Neural crest cell (in vitro differentiated cells): ENCODE data around the gene SPDYE1. TPM values are rescaled to one million over a fixed set of nuclear protein-coding genes. Genes with fewer than 3 reads are reported as not detected.
"Not testable (repeated sequence)": the region's sequence is repeated elsewhere in the genome, so short reads cannot be mapped to it uniquely, and the experiment has no call there.

Experiments used
- DNase-seq: peaks from one replicate; pipeline ENCODE4 v3.0.0; 2021; ENCODE audit warnings: low read depth, mixed read lengths, low spot score
- H3K27ac Mint-ChIP-seq: one replicate; pipeline ENCODE4 v1.8.0; 2021; ENCODE audit warnings: mild to moderate bottlenecking, mixed read lengths; ENCODE audit not compliant: unreplicated experiment
- H3K27me3 Mint-ChIP-seq: 2 replicates; pipeline ENCODE4 v1.8.0; 2021; ENCODE audit warnings: low read depth, mild to moderate bottlenecking, mixed read lengths
- H3K36me3 Mint-ChIP-seq: 2 replicates; pipeline ENCODE4 v1.8.0; 2021; ENCODE audit warnings: low read depth, mild to moderate bottlenecking, mixed read lengths
- H3K4me1 Mint-ChIP-seq: 2 replicates; pipeline ENCODE4 v1.8.0; 2021; ENCODE audit warnings: mixed read lengths
- H3K4me3 Mint-ChIP-seq: one replicate; pipeline ENCODE4 v1.8.0; 2021; ENCODE audit warnings: mild to moderate bottlenecking, mixed read lengths
- H3K9me3 Mint-ChIP-seq: 2 replicates; pipeline ENCODE4 v1.8.0; 2021; ENCODE audit warnings: mixed read lengths
- total RNA-seq: library from RNA; stranded (reverse); gene quantifications from 2 replicates; pipeline ENCODE4 v1.2.1, GENCODE V29; 2021
- TF ChIP-seq, protein P1 (sequence below): fragments of 200-600 bp; sonication (generic); conservative IDR thresholded peaks from 2 replicates; pipeline ENCODE4 v1.5.0; 2021; ENCODE audit warnings: antibody characterized with exemption, mild to moderate bottlenecking

Gene SPDYE1
- total RNA-seq, 1 donor from 2014 or later, result not detected

DNA sequence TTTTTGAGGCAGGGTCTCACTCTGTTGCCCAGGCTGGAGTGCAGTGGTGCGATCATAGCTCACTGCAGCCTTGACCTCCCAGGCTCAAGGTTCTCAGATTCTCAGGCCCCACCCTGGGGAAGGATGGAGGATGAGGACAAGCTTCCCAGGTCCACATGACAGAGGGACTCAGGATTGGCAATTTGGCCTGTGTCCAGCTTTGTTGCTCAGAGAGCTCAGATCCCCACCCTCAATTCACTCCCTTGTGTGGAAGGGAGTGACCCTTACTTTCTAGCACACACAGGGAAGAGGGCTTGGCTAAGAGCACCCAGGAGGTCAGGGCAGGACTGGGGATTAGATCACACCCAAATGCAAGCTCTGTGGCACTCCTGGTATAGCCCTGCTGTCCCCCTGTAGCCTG, 6.9 kb upstream of the SPDYE1 start:
- H3K27me3 Mint-ChIP-seq, H3K4me3 Mint-ChIP-seq, H3K36me3 Mint-ChIP-seq, H3K9me3 Mint-ChIP-seq, H3K4me1 Mint-ChIP-seq, H3K27ac Mint-ChIP-seq, DNase-seq: not testable (repeated sequence)

DNA sequence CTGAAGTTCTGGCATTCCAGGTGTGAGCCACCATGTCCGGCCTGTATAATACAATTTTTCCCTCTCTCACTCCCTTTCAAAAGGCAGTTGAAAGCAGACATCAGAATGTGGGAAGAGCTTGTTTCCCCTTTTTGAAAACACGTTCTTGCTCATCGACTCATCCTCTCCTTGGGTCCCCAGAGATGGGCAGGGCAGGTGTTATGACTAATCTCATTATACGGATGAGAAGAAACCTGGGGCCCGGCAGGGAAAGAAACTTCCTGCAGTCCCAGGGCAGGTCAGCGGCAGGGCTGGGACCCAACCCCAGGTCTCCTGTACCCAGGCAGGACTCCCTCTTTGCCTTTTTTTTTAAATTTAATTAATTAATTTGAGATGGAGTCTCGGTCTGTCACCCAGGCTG, 4.8 kb upstream of the SPDYE1 start:
- H3K27me3 Mint-ChIP-seq, DNase-seq, H3K36me3 Mint-ChIP-seq, H3K9me3 Mint-ChIP-seq, H3K4me1 Mint-ChIP-seq, H3K4me3 Mint-ChIP-seq, H3K27ac Mint-ChIP-seq: not testable (repeated sequence)

DNA sequence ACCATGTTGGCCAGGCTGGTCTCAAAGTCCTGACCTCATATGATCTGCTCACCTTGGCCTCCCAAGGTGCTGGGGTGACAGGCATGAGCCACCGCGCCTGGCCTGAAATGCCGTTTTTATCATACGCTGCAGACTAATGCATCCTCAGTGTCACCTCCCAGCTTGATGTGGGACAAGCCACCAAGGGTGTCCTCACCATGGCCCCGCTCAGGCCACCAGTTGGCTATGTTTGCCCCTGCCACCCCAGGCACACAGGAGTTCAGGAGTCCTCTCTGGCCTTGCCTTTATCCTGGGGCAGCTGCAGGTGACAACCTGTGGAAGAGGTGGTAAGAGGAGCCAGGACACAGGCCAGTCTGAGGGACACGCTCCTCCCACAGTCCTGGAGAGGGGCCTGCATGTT, 3.0 kb upstream of the SPDYE1 start:
- not testable (repeated sequence) for H3K36me3 Mint-ChIP-seq, H3K4me3 Mint-ChIP-seq, H3K9me3 Mint-ChIP-seq, H3K27me3 Mint-ChIP-seq, DNase-seq, H3K27ac Mint-ChIP-seq, H3K4me1 Mint-ChIP-seq

DNA sequence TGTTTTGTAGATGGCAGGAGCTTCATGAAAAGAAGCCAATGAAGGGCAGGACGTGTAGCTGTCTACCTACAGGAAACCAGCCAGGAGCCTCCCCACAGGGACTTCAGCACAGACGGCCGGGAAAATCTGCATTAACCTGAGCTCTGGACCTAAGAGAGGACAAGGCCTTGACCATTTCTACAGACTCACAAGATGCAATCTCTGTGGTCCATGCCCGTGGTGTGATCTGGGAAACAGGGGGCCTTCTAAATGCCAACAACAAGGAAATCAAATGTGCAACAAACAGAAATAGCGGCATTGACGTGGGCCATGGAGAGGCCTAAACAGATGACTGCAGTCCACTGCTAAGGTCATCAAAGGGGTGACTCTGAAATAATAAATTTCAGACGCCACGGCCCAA, 14.4 kb downstream of the SPDYE1 start:
- not testable (repeated sequence) for DNase-seq, H3K36me3 Mint-ChIP-seq, H3K27ac Mint-ChIP-seq, H3K27me3 Mint-ChIP-seq, H3K9me3 Mint-ChIP-seq, H3K4me3 Mint-ChIP-seq, H3K4me1 Mint-ChIP-seq

DNA sequence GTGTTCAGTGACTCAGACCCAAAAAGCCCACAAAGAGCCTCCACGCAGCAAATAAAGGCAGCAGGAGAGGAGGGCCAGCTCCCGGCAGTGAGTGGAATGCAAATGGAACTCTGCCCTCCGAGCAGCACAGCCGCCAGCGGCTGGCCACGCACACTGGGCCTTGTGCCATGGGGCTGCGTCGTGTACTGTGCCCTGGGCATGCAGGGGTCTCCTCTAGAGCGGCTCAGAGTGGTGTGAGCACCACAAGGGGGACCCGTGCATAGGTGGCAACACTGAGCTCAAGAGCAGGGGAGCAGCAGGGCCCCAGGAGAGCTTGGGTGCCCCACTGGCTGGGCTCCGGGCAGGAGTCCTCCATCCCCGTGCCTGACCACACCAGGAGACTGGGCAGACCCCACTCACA, 17.4 kb downstream of the SPDYE1 start:
- H3K4me3 Mint-ChIP-seq, H3K9me3 Mint-ChIP-seq, H3K27ac Mint-ChIP-seq, H3K36me3 Mint-ChIP-seq, H3K4me1 Mint-ChIP-seq, DNase-seq, H3K27me3 Mint-ChIP-seq: not testable (repeated sequence)

DNA sequence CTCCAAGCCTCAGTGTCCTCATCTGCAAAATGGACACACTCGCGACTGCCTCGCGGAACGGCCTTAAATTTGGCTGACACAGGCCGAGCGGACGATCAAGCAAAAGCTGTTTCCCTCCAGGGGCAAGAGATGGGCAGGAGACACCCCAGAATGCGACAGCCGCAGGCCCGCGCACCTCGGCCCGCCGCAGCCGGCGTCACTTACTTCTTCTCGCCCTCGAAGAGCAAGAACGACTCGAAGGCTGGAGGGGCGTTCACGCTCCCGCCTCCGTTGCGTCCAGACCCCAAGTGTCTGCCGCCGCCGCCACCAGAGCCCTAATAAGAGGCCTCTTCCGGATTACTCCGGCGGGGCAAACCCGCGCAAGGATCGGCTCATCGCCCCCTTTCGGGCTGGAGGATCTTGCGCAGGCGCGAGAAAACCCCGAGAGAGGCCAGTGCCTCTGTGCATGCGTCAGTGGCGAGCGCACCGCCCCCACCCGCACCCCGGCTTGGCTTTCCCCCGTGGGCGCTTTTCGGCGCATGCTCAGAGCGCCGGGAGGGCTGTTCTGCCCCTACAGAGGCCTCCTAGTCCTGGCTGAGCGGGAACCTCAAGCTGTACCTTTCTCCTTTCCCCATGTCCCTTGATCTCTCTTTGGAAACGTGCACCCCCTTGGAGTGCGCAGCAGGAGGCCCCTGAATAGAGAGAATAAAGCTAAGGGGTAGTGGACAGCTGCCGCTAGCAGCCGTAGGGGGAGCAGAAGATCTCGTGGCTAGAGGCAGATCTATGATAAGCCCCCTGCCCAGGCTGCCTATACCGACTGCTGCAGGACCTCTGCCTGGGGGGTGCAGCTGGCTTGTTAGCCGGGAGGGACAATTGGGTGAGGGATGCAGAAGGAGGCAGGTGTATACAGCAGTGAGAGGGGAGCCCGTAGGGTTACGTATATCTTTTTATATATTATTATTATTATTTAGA, 21.4 kb downstream of the SPDYE1 start:
- Mint-ChIP-seq H3K4me1 (peaks cover 12% of the 10 kb centered on the region), H3K4me3 (peak overlapping the region; percentile 94), H3K27ac (peak overlapping the region; percentile 92)
- TF ChIP-seq, protein P1, sequence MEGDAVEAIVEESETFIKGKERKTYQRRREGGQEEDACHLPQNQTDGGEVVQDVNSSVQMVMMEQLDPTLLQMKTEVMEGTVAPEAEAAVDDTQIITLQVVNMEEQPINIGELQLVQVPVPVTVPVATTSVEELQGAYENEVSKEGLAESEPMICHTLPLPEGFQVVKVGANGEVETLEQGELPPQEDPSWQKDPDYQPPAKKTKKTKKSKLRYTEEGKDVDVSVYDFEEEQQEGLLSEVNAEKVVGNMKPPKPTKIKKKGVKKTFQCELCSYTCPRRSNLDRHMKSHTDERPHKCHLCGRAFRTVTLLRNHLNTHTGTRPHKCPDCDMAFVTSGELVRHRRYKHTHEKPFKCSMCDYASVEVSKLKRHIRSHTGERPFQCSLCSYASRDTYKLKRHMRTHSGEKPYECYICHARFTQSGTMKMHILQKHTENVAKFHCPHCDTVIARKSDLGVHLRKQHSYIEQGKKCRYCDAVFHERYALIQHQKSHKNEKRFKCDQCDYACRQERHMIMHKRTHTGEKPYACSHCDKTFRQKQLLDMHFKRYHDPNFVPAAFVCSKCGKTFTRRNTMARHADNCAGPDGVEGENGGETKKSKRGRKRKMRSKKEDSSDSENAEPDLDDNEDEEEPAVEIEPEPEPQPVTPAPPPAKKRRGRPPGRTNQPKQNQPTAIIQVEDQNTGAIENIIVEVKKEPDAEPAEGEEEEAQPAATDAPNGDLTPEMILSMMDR, result peak; percentile 79
- not testable (repeated sequence) for H3K9me3 Mint-ChIP-seq, H3K27me3 Mint-ChIP-seq, H3K36me3 Mint-ChIP-seq
- DNase-seq, result peak; percentile 99

DNA sequence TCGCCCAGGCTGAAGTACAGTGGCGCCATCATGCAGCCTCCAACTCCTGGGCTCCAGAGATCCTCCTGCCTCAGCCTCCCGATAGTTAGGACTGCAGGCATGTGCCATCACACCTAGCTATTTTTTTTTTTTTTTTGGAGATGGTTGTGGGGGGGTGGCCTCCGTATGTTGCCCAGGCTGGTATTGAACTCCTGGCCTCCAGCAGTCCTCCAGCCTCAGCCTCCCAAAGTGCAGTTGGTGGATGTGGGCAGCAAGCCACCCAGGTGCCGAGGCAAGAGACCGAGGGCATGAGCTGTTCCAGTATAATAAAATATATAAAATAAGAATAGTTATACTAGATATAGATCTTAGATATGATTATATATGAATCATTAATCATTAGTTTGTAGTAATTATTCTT, 22.1 kb downstream of the SPDYE1 start:
- H3K4me1 Mint-ChIP-seq, result peaks cover 12% of the 10 kb centered on the region
- not testable (repeated sequence) for H3K9me3 Mint-ChIP-seq, H3K27ac Mint-ChIP-seq, H3K36me3 Mint-ChIP-seq, H3K27me3 Mint-ChIP-seq, H3K4me3 Mint-ChIP-seq, DNase-seq

DNA sequence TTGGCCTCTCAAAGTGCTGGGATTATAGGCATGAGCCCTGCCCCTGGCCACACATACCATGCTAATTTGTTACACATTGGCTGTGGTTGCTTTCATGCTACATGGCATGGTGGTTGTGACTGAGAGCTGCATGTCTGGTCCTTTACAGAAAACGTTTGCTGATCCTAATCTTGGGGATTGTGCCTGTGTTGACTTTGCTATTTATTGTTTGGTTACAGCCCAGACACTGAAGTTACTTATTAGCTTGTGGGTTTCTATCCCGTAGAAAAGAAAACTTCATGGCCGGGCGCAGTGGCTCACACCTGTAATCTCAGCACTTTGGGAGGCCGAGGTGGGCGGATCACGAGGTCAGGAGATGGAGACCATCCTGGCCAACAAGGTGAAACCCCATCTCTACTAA, 24.4 kb downstream of the SPDYE1 start:
- H3K27ac Mint-ChIP-seq, DNase-seq, H3K36me3 Mint-ChIP-seq, H3K9me3 Mint-ChIP-seq, H3K4me3 Mint-ChIP-seq, H3K27me3 Mint-ChIP-seq: not testable (repeated sequence)
- peaks cover 12% of the 10 kb centered on the region for H3K4me1 Mint-ChIP-seq

DNA sequence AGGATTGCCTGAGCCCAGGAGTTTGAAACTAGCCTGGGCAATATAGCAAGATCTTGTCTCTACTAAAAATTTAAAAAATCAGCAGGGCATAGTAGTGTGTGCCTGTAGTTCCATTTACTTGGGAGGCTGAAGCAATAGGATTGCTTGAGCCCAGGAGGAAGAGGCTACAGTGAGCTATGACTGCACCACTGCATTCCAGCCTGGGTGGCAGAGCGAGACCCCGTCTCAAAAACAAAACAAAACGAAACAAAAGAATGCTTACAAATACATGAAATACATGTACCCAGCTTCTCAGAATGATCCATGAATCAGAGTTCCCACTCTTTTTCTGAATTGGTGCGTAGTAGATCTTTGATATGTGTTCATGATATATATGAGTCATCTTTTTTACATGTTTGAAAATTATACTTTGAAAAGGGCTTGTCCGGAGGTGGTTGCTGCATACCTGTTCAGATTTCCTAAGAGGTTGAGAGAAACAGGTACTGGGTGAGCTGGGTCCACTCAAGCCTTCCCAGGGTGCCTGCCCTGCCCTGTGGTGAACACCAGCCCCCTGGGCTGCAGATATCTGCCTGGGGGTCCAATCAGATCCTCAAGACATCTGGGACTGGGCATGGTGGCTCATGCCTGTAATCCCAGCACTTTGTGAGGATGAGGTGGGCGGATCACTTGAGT, 25.2 kb downstream of the SPDYE1 start:
- Mint-ChIP-seq H3K4me1 (peaks cover 12% of the 10 kb centered on the region), H3K4me3 (peak overlapping the region; percentile 19)
- H3K36me3 Mint-ChIP-seq, H3K27me3 Mint-ChIP-seq, H3K9me3 Mint-ChIP-seq, DNase-seq, H3K27ac Mint-ChIP-seq: not testable (repeated sequence)

DNA sequence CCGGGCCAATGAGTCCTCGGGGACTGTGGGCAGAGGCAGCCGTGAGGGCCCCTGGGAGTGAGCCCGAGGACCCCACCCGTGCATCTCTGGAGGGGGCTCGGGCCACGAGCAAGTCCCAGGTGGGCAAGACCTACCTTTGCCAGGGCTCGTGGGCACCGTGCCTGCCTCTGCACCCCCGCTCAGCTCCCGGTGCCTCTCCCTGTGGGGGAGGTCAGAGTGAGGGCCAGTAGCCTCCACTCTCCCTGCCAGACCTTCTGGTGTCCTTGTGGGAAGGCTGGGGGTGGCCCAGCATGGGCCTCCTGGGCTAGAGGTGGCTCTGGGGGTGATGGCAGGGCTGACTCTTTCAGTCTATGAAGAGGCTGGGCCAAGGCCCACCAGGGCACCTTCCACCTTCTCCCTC, 31.7 kb downstream of the SPDYE1 start:
- H3K9me3 Mint-ChIP-seq, H3K27me3 Mint-ChIP-seq, H3K4me3 Mint-ChIP-seq, DNase-seq, H3K4me1 Mint-ChIP-seq, H3K36me3 Mint-ChIP-seq, H3K27ac Mint-ChIP-seq: not testable (repeated sequence)

DNA sequence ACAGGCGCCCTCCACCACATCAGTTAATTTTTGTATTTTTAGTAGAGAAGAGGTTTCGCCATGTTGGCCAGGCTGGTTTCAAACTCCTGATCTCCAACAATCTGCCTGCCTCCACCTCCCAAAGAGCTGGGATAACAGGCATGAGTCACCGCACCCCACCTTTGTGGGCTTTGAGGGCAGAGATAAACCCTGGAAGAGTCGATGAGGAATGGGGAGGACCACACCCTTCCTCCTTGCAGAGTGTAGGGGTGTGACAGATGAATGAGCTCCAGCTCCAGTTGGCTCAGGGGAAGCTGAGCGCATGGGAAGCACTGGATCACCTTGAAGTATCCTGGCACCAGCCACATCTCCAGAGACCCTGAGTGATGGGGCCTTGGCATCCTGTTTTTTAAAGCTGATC, 32.3 kb downstream of the SPDYE1 start:
- not testable (repeated sequence) for H3K36me3 Mint-ChIP-seq, H3K4me1 Mint-ChIP-seq, H3K9me3 Mint-ChIP-seq, DNase-seq, H3K27me3 Mint-ChIP-seq, H3K27ac Mint-ChIP-seq, H3K4me3 Mint-ChIP-seq

DNA sequence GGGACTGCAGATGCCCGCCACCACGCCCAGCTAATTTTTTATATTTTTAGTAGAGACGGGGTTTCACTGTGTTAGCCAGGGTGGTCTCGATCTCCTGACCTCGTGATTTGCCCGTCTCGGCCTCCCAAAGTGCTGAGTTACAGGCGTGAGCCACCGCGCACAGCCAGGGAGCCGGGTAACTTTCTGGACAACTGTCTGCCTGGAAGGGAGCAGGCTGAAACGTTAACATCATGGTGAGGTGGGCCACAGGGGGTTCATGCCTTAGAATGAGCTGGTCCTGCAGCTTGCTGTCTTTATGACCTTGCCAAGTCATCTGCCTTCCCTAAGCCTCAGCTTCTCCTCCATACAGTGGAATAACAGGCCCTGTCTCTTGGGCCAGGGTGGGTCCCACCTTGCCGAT, 33.6 kb downstream of the SPDYE1 start:
- H3K27ac Mint-ChIP-seq, H3K27me3 Mint-ChIP-seq, H3K9me3 Mint-ChIP-seq, H3K36me3 Mint-ChIP-seq, H3K4me1 Mint-ChIP-seq, H3K4me3 Mint-ChIP-seq, DNase-seq: not testable (repeated sequence)

DNA sequence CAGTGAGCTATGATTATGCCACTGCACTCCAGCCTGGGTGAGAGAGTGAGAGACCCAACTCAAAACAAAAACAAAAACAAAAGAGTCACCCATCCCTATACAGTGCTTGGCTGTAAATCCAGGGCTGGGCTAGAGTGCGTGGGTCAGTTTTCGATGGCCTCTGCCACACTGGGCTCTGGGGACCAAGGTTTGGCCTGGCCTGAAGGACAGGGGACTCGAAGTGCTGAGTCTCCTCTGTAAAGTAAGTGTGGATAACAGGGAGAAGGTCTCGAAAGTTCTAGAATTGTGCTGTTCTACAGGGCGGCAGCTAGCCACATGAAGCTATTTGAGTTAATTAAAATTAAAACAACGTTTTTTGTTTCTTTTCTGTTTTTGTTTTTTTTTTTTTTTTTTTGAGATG, 34.3 kb downstream of the SPDYE1 start:
- not testable (repeated sequence) for H3K4me1 Mint-ChIP-seq, H3K27ac Mint-ChIP-seq, H3K36me3 Mint-ChIP-seq, H3K9me3 Mint-ChIP-seq, DNase-seq, H3K4me3 Mint-ChIP-seq, H3K27me3 Mint-ChIP-seq
